Measurements from ENCODE around the gene ADPRHL1. TPM values are rescaled to one million over a fixed set of nuclear protein-coding genes. Genes with fewer than 3 reads are reported as not detected.

ADPRHL1 gene
- total and polyA plus RNA-seq, 4 donors = 0.28 to 0.67 (median 0.55) TPM

DNA sequence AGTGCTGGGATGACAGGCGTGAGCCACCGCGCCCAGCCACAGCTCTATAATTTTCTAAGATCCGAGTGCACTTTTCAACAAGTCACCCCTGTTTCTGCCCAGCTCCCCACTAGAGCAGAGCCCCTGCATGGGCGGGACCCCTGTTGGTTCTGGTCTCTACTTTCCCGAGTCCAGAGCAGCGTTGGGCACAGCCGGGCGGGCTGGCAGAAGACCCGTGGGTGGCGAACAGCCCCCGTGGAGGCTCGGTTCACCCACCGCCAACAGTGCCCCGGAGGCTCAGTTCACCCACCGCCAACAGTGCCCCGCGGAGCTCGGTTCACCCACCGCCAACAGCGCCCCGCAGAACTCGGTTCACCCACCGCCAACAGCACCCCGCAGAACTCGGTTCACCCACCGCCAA is 40.8 kb downstream of the ADPRHL1 start (continued):
- TF ChIP-seq, protein P1, sequence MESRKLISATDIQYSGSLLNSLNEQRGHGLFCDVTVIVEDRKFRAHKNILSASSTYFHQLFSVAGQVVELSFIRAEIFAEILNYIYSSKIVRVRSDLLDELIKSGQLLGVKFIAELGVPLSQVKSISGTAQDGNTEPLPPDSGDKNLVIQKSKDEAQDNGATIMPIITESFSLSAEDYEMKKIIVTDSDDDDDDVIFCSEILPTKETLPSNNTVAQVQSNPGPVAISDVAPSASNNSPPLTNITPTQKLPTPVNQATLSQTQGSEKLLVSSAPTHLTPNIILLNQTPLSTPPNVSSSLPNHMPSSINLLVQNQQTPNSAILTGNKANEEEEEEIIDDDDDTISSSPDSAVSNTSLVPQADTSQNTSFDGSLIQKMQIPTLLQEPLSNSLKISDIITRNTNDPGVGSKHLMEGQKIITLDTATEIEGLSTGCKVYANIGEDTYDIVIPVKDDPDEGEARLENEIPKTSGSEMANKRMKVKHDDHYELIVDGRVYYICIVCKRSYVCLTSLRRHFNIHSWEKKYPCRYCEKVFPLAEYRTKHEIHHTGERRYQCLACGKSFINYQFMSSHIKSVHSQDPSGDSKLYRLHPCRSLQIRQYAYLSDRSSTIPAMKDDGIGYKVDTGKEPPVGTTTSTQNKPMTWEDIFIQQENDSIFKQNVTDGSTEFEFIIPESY (IDR thresholded peaks at IDR 0.05) = no peak
- TF ChIP-seq JUND (IDR thresholded peaks at IDR 0.05) = no peak
- no peak for TF ChIP-seq EGR1 (IDR thresholded peaks at IDR 0.05; ENCODE audit: low read depth in 2 of 2)
- TF ChIP-seq RXRA (IDR thresholded peaks at IDR 0.05) = no peak
- TF ChIP-seq GABPA (IDR thresholded peaks at IDR 0.05 in 1 of 2, conservative IDR thresholded peaks at IDR 0.05 in 1 of 2) = no peak
- TF ChIP-seq TAF1 (conservative IDR thresholded peaks at IDR 0.05) = no peak

DNA sequence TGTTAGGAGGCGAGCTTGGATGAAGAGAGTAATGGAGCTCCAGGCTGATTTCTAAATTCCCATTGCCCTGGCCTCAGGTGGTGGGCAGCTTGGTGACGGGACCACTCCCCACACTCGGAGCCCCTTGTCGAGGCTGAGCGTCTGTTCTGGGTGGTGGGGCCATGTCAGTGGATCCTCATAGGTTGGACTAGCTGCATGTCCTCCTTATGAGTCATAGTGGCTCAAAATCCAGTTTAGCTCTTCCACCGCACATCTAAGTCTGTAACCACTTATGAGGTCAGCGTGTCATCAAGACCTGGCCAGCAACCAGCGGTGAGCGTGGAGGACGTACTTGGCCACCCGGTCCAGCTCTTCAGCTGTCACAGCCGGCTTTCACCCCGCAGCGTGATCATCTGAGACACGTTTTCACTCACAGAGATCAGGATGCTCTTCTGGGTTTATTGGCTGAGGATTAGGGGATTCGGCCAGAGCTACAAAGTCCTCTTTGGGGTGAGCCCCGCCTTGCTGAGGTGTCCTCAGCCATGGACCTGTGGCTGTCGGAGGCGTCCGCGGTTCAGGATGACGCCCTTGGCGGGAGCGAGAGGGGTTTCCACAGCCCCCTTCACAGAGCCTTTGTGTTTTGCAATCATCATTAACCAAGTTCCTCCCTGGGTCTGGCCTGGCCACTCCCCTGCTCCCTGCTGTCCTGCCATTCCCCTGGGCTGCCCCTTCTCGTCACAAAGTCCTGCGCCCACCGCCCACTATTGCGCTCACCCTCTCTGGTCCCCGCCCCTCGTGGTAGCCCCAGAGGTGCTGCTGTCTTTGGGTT is 41.9 kb downstream of the ADPRHL1 start:
- Histone ChIP-seq H3K4me3 (ENCODE audit: low read depth in 1 of 3, low read length in 3 of 3) (no peak overlapping the region), H3K9ac (ENCODE audit: low read depth in 1 of 2, low read length in 2 of 2) (no peak overlapping the region), H3K4me1 (ENCODE audit: control insufficient read depth in 4 of 4, insufficient read depth in 4 of 4, low read length in 3 of 4) (no peaks in the 10 kb centered on the region), H3K9me3 (ENCODE audit: control insufficient read depth in 4 of 4, low read length in 3 of 4) (no peaks in the 10 kb centered on the region), H3K27me3 (ENCODE audit: control insufficient read depth in 4 of 4, insufficient read depth in 4 of 4, low read length in 3 of 4) (no peaks in the 10 kb centered on the region), H3K36me3 (ENCODE audit: control insufficient read depth in 4 of 4, insufficient read depth in 3 of 4, low read depth in 1 of 4, low read length in 3 of 4) (no peaks in the 10 kb centered on the region), H3K27ac (ENCODE audit: low read depth in 1 of 2, low read length in 2 of 2) (no peak overlapping the region)
- no peak for DNase-seq (ENCODE audit: low spot score)
- TF ChIP-seq SP1 (IDR thresholded peaks at IDR 0.05) (no peak), RXRA (IDR thresholded peaks at IDR 0.05) (no peak), JUND (IDR thresholded peaks at IDR 0.05) (no peak), HNF4G (IDR thresholded peaks at IDR 0.05) (no peak), NR2F2 (IDR thresholded peaks at IDR 0.05) (no peak), YY1 (IDR thresholded peaks at IDR 0.05) (no peak)
- TF ChIP-seq, protein P2, sequence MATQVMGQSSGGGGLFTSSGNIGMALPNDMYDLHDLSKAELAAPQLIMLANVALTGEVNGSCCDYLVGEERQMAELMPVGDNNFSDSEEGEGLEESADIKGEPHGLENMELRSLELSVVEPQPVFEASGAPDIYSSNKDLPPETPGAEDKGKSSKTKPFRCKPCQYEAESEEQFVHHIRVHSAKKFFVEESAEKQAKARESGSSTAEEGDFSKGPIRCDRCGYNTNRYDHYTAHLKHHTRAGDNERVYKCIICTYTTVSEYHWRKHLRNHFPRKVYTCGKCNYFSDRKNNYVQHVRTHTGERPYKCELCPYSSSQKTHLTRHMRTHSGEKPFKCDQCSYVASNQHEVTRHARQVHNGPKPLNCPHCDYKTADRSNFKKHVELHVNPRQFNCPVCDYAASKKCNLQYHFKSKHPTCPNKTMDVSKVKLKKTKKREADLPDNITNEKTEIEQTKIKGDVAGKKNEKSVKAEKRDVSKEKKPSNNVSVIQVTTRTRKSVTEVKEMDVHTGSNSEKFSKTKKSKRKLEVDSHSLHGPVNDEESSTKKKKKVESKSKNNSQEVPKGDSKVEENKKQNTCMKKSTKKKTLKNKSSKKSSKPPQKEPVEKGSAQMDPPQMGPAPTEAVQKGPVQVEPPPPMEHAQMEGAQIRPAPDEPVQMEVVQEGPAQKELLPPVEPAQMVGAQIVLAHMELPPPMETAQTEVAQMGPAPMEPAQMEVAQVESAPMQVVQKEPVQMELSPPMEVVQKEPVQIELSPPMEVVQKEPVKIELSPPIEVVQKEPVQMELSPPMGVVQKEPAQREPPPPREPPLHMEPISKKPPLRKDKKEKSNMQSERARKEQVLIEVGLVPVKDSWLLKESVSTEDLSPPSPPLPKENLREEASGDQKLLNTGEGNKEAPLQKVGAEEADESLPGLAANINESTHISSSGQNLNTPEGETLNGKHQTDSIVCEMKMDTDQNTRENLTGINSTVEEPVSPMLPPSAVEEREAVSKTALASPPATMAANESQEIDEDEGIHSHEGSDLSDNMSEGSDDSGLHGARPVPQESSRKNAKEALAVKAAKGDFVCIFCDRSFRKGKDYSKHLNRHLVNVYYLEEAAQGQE (IDR thresholded peaks at IDR 0.05) = no peak
- TF ChIP-seq, protein P3, sequence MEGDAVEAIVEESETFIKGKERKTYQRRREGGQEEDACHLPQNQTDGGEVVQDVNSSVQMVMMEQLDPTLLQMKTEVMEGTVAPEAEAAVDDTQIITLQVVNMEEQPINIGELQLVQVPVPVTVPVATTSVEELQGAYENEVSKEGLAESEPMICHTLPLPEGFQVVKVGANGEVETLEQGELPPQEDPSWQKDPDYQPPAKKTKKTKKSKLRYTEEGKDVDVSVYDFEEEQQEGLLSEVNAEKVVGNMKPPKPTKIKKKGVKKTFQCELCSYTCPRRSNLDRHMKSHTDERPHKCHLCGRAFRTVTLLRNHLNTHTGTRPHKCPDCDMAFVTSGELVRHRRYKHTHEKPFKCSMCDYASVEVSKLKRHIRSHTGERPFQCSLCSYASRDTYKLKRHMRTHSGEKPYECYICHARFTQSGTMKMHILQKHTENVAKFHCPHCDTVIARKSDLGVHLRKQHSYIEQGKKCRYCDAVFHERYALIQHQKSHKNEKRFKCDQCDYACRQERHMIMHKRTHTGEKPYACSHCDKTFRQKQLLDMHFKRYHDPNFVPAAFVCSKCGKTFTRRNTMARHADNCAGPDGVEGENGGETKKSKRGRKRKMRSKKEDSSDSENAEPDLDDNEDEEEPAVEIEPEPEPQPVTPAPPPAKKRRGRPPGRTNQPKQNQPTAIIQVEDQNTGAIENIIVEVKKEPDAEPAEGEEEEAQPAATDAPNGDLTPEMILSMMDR (IDR thresholded peaks at IDR 0.05; ENCODE audit: low read depth, low read length, missing input control) = no peak
- WGBS = 88% methylated on average over 30 of the region's 30 CpGs
